DMS79 treated with DMSO at 0.1 percent for 48 hours (cell line): ENCODE measurements around the gene AHSG.

Experiments used
- DNase-seq: peaks from one replicate; lab custom pipeline; 2025; lab: John Stamatoyannopoulos, UW

AHSG gene

GRCh38 chr3:186592682-186593081, 20.2 kb upstream of the AHSG start:
- DNase-seq = no peak

GRCh38 chr3:186593862-186594261, 19.0 kb upstream of the AHSG start:
- DNase-seq = no peak

GRCh38 chr3:186594591-186595113, 18.2 kb upstream of the AHSG start:
- no peak for DNase-seq

GRCh38 chr3:186596568-186597287, 16.1 kb upstream of the AHSG start:
- DNase-seq = peak; percentile 71

GRCh38 chr3:186598108-186598784, 14.6 kb upstream of the AHSG start:
- no peak for DNase-seq

- no peak for DNase-seq
These were observed 14.1 kb upstream of the AHSG start for GRCh38 chr3:186598794-186599141.

- no peak for DNase-seq
These were observed 13.6 kb upstream of the AHSG start for GRCh38 chr3:186599142-186599784.

GRCh38 chr3:186599785-186600166, 13.1 kb upstream of the AHSG start:
- no peak for DNase-seq

GRCh38 chr3:186600896-186601295, 12.0 kb upstream of the AHSG start:
- DNase-seq = no peak

GRCh38 chr3:186603159-186603558, 9.7 kb upstream of the AHSG start:
- DNase-seq = no peak

- no peak for DNase-seq
These were observed 7.8 kb upstream of the AHSG start for GRCh38 chr3:186605078-186605477.

GRCh38 chr3:186605561-186606545, 7.0 kb upstream of the AHSG start:
- no peak for DNase-seq

GRCh38 chr3:186608624-186609215, 4.1 kb upstream of the AHSG start:
- DNase-seq = no peak

- DNase-seq = no peak
These were observed 3.5 kb upstream of the AHSG start for GRCh38 chr3:186609247-186609868.

- no peak for DNase-seq
These were observed 795 bp upstream of the AHSG start for GRCh38 chr3:186612065-186612464.

- peak; percentile 27 for DNase-seq
These were observed 891 bp downstream of the AHSG start for GRCh38 chr3:186613637-186614265.

GRCh38 chr3:186614266-186614596, 1.4 kb downstream of the AHSG start:
- DNase-seq = no peak

- peak; percentile 89 for DNase-seq
These were observed 2.0 kb downstream of the AHSG start for GRCh38 chr3:186614597-186615483.

- DNase-seq = no peak
These were observed 3.4 kb downstream of the AHSG start for GRCh38 chr3:186616299-186616617.
